Inferior parietal cortex (tissue), 1 donor: Measurements from ENCODE around the gene C3orf18.

Experiments used
- DNase-seq: peaks from one replicate; pipeline ENCODE4 v3.0.0-alpha.2; 2016; ENCODE audit errors: extremely low spot score

The C3orf18 gene

GRCh38 chr3:50551054-50551659 lies 16.4 kb downstream of the C3orf18 start:
- no peak for DNase-seq

DNA sequence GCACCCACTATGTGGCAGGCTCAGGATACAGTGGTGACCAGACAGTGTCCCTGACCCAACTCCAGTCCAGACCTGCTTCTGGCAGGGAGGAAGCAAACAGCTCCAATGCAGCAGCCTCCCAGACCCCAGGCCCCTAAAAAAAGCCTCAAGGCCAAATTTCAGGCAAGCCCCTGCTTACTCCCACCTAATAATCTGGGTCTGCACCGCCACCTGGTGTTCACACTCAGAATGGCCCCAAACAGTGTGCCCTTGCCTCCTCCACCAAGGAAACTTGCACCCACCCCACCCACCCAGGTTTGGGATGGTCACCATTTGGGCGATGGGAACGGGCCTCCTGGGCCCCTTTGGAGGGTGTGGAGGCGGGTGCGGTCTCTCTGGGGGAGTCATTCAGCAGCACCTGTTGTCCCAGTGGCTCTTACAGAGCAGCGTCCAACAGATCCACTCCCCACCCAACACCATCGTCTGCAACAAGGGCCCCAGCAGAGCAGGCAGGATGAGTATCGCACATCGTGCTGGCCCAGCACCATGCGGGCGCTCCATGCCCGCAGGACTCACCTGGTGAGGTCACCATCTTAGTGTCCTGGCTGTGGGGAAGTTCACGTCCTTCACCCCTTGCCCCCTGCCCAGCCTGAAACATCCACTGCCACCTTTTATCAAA lies 17.3 kb downstream of the C3orf18 start:
- peak; percentile 69 for DNase-seq

DNA sequence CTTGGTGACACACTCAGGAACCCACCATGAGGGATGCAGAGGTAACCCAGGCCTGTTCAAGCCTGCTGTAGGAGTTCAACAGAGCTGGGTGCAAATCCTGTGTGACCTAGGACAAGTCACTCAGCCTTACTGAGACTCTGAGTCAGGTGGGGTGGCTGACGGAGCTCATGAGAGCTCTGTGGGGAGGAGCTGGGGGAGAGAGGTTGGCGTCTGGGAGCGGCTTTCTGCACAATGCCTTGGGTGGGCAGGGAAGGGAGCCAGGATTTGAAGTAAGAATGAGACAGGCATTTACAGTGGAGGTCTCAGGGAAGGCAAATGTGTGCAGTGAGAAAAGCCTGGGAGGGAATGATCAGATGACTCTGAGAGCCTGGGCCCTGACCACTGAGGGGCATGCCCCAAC lies 18.3 kb downstream of the C3orf18 start:
- DNase-seq: no peak

DNA sequence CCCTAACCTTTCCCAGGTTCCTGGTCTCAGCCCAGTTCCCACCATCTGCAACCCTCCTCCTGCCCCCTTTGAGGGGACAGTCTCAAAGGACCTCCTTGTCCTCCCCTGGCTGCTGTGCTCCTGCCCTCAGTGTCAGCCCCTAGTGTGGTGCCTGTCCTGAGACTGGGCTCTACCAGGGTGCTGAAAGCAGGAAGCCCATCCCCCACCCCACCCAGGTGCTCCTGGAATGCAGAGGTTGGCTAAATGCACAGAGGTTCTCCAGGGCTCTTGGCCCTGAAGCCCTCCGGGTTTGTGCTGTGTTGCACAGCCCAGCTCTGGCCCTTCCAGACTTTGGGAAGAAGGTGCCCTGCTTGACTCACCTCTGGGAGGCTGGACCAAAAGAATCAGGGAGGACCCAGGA lies 21.8 kb downstream of the C3orf18 start:
- DNase-seq: no peak

GRCh38 chr3:50542177-50543034 lies 25.1 kb downstream of the C3orf18 start:
- DNase-seq: peak; percentile 86

- no peak for DNase-seq
These were observed 27.9 kb downstream of the C3orf18 start for GRCh38 chr3:50539356-50540286.

GRCh38 chr3:50537421-50538129 lies 30.0 kb downstream of the C3orf18 start:
- DNase-seq: no peak

GRCh38 chr3:50536471-50537180 lies 30.9 kb downstream of the C3orf18 start:
- no peak for DNase-seq

- no peak for DNase-seq
These were observed 32.7 kb downstream of the C3orf18 start for GRCh38 chr3:50534681-50535330.

GRCh38 chr3:50533807-50534461 lies 33.6 kb downstream of the C3orf18 start:
- no peak for DNase-seq

DNA sequence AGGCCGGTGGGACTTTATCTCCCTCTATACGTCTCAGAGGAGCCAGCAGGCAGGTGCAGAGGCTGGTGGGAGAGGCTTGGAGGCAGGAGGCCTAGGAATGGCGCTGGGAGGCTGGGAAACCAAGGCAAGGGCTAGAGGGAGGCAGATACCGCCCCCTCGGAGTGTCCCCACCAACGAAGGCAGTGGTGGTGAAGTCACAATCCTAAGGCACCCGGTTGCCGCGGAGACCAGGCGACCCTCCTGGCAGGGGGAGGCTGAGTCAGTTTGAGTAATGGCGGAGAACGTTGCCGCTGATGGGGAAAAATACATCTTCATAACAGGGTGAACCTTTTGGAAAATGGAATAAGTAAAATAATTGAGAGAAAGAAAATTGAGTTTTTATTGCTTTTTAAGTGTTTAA lies 34.2 kb downstream of the C3orf18 start:
- DNase-seq: no peak

DNA sequence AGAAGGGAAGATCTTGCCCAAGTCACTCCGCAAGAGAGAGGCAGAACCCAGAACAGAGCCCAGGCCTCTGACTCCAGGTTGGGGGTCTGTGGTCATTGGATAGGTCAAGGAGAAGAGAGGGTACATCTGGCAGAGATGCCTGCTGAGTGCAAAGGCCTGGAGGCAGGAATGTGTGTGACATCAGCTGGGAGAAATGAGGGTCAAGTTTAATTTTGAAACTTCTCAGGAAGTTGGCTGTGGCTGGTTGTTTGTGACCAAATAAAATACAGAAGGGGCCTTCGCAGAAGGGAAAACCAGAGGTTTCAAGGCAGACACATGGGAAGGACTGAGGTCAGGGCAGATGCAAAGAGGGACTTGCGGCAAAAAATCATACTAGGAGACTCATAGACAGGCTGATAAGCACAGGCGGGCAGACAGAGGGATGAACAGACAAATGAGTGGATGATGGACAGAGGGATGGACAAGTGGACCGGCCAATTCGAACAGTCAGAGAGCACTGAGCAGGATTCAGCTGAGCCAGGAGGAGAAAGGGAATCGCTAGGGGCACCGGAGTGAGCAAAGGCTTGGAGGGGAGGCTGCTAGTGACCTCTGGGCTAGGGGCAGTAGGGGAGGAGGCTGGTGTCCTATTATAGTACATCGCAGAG lies 35.4 kb downstream of the C3orf18 start:
- no peak for DNase-seq

DNA sequence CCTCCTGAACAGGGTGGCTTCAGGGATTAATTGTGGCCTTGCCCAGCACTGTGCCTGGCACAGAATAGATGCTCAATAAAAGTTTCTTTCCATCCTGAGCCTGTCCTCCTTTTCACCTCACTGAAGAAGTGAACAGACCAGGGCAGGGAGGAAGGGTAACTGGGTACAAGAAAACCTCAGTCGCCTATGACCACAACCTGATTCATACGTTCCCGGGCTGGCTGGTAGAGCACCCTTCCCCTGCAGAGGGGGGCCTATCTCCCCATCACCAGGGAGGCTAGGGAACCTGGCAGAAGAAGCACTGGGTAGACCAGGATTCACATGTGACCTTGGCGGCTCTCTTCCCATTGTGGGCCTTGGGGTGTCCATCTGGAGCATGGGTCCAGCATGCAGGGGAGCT lies 36.3 kb downstream of the C3orf18 start:
- DNase-seq: no peak

DNA sequence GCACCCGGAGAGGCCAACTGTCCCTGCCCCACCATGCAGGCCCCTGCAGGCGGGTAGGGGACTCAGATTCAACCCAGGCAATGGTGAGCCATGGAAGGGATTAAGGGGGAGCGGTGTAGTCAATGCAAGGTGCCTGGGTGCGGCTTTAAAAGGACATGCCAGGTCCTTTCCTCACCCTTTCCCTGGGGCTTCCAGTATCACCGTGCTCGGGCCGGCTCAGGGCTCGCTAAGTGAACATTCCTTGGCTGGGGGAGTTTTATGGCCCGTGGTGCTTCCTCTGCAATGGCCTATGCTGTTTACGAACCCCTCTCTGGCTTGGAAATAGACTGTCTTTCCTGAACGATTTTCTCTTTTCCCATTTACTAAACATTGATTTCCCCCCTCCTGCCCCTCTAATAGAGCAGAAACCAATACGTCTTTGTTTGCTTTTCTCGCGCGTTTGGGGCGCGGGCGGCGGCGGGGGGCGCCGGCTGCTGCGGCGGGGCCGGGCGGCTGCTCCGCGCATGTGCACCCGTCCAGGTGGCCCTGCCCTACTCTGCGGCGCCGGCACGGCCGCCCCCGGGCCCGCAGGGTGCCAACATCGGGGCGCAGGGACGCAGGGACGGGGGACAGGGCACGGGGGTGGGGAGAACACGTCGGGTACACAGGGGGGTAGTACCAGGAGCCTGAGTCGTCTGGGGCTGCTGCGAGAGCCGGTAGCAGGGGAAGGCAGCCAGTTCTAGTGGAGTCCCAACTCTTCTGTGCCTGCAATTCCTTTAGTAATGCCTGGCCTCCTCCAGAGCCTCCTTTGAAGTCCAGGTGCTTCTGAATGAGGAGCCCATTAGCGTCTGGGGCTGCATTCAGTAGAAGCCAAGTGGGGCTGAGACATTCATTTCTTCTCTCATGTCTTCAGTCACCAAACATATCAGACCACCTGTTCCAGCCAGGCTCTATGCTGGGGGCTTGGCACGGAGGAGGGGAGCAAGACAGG lies 37.3 kb downstream of the C3orf18 start:
- no peak for DNase-seq

DNA sequence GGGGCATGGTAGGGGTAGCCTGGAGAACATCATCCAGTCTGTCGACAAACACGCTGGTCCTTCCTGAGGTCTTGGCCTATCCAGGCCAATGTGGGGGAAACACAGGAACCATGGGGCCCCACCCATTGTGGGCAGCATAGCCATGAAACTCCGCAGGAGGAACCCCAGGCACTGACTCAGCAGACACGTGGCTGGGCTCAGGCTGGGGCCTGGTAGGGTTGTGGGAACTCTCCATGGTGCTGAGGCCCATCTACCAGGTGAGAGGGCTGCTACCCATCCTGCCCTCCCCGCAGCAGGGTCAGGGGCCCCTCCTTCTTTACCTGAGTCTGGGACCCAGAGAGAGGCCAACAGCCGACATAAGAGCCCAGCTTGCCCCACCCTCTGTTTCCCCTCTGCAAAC lies 41.6 kb downstream of the C3orf18 start:
- DNase-seq: no peak

- DNase-seq: no peak
These were observed 42.2 kb downstream of the C3orf18 start for GRCh38 chr3:50525191-50525910.

DNA sequence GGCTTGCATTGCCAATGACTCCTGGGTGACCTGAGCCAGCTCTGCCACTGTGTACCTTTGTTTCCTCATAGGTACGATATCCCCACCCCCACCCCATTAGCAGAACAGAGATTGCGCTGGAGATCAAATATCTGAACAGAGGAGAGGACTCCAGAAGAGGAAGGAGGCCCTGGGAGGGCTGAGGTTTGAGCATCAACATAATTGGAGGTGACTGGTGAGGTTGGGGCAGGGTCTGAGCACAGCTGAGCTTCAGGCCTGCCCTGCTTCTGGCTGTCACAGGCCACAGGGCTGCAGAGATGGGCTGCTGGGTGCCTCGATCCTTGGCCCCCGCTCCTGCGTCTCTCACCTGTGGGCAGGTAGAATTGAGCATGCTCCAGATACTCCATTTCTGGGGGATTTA lies 42.8 kb downstream of the C3orf18 start:
- no peak for DNase-seq
